LNCaP clone FGC (cell line): Measurements from ENCODE around the gene PDE11A.

ENCODE experiments used
- DNase-seq: peaks from one replicate; pipeline ENCODE4 v3.0.0-alpha.2; 2011; ENCODE audit warnings: low read depth
- H3K4me3 ChIP-seq: 2 replicates; pipeline ENCODE4 v1.5.1; 2011; ENCODE audit warnings: mild to moderate bottlenecking, low read depth, low read length, control low read depth
- CTCF ChIP-seq: IDR thresholded peaks from 2 replicates; pipeline ENCODE4 v1.5.1; 2012; ENCODE audit warnings: mild to moderate bottlenecking; ENCODE audit not compliant: control insufficient read depth, insufficient read depth; ENCODE audit errors: extremely low read depth

PDE11A gene

GRCh38 chr2:177817300-177817699 is 255.3 kb downstream of the PDE11A start:
- no peak for TF ChIP-seq CTCF
- no peak overlapping the region for H3K4me3 ChIP-seq
- no peak for DNase-seq

DNA sequence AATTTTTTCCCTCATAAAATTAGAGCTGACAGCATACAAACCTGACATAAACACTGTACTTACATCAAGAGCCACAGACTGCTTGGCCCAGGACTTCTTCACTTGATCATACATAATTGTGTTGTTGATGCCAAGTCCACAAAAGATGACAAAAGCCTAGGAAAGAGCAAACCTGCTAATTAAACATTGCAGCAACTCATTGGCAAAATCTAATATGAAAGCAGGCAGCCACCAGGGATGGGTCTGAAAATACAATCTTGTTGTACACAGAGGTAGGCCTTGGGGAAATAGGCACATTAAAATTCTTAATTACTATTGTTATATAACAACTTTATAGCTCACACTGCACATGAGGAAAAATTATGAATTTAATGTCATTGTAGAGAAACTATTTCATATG is 255.8 kb downstream of the PDE11A start:
- no peak for TF ChIP-seq CTCF
- H3K4me3 ChIP-seq: no peak overlapping the region
- no peak for DNase-seq

DNA sequence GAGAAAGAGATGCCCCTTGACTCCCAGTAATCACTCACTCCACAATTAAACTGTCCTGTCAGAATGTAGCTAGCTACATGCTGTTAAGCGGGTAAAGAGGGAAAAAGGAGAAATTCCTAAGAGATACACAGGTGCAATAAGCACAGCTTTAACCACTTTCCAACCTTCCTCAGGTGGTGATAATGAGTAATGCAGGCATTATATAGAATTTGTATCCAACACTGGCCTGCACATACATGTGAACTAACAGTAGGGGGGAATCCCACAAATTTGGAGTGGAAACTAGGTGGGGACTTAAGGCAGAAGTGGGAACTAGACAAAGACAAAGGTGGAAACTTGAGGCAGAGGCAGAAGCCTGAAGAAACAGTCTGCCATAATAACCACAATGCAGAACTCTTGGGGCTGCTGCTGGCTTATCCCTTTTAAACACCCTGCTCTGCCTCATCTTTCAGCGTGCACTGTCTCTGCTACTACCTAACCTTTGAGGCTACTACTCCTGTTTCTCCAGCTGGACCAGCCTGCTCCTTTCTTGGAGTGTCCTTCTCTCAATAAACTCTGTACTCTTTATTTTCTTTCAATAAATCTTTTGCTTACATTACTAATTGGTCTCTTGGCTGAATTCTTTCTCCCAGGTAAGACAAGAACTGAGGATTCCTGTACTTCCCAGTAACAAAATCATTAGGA is 259.7 kb downstream of the PDE11A start:
- no peak for DNase-seq
- no peak overlapping the region for H3K4me3 ChIP-seq

GRCh38 chr2:177810906-177811305 is 261.7 kb downstream of the PDE11A start:
- no peak for DNase-seq
- no peak overlapping the region for H3K4me3 ChIP-seq
- no peak for TF ChIP-seq CTCF

More for the DNA sequence above, 259.7 kb downstream of the PDE11A start:
- TF ChIP-seq CTCF: no peak

DNA sequence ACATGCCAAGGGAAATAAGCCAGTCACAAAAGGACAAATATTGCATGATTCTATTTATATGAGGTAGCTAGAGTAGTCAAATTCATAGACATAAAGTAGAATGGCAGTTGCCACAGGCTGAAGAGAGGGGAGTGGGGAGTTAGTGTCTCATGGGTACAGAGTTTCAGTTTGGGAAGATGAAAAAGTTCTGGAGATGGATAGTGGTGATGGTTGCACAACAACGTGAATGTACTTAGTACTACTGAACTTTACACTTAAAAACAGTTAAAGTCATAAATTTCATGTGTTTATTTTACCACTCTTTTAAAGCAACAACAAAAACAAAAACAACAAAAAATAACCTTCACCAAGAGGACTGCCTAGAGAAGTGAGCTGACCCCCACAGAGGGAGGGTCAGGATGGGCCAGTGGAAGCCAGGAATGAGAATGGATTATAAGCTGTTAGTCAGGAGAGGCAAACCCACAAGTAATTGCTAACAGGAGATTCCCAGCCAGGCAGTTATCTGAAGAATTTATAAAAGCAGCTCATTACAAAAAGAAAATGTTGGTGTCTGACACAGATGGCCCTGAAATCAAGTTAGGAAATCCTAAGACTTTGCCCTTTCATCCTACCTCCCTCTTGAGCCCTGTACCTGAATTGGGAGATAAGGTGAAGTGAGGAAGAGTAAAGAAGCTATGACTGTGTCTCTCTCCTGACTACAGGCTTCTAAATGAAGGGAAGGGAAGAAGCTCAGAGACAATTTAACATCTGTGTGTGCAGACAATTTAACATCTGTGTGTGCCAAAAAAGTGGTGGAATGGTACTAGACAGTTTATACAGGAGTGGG is 263.4 kb downstream of the PDE11A start:
- no peak overlapping the region for H3K4me3 ChIP-seq
- no peak for DNase-seq
- TF ChIP-seq CTCF: no peak

DNA sequence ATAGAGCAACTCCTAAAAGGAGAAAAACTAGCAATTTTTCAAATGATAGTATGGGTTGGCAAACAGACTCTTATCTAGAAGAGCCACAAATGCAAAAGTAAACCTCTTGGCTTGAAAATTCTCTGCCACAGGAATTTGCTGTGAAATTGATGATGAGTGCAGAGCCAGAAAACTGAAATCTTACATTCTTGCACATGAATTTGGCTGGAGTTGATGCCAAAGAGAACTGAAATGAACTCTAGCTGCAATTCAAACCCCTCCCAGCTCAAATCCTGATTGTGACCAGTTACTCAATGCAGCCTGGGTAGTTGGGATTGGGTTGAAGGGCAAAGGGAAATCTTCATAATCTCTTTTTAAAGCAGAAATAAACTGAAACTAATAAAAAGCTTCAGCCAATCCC is 266.6 kb downstream of the PDE11A start:
- DNase-seq: no peak
- no peak overlapping the region for H3K4me3 ChIP-seq
- no peak for TF ChIP-seq CTCF
